Activated B cell treated with CpG ODN at 0.5 μM for 24 hours (primary cell): ENCODE measurements around the gene MEF2C. TPM values are rescaled to one million over a fixed set of nuclear protein-coding genes. Genes with fewer than 3 reads are reported as not detected.
A peak's percentile ranks its signal among the peaks of the same experiment; 100 is the strongest.

Source experiments
- ATAC-seq: fragments of 200-7000 bp; cut with Tn5 transposase; one replicate; pipeline ENCODE4 v1.10.0; 2021; ENCODE audit warnings: low read depth, mild to moderate bottlenecking, moderate library complexity
- CTCF ChIA-PET: fragments of 350-600 bp; sonication (Branson Sonifier 250); formaldehyde crosslinking; loops from one replicate; lab custom pipeline; 2021; ENCODE audit warnings: antibody characterized with exemption; lab: Charles Lee
- POLR2A ChIA-PET: fragments of 350-600 bp; sonication (Branson Sonifier 250); formaldehyde crosslinking; loops from one replicate; lab custom pipeline; 2021; ENCODE audit warnings: antibody characterized with exemption; lab: Charles Lee
- DNase-seq: peaks from one replicate; pipeline ENCODE4 v3.0.0; 2022
- H3K27ac Mint-ChIP-seq: one replicate; pipeline ENCODE4 v1.8.0; 2020; ENCODE audit warnings: mixed read lengths
- H3K27me3 Mint-ChIP-seq: one replicate; pipeline ENCODE4 v1.8.0; 2021; ENCODE audit warnings: mixed read lengths
- H3K36me3 Mint-ChIP-seq: one replicate; pipeline ENCODE4 v1.8.0; 2021; ENCODE audit warnings: low read depth, mixed read lengths
- H3K4me1 Mint-ChIP-seq: one replicate; pipeline ENCODE4 v1.8.0; 2021; ENCODE audit warnings: mixed read lengths
- H3K4me3 Mint-ChIP-seq: one replicate; pipeline ENCODE4 v1.8.0; 2020; ENCODE audit warnings: mild to moderate bottlenecking, mixed read lengths
- H3K9me3 Mint-ChIP-seq: one replicate; pipeline ENCODE4 v1.8.0; 2020; ENCODE audit warnings: mixed read lengths
- intact Hi-C: fragments of 100-400 bp; cut with micrococcal nuclease; formaldehyde crosslinking; loops from one replicate; pipeline ENCODE4 v1.15.1; 2024
- total RNA-seq: library from RNA; stranded (reverse); gene quantifications from 2 replicates; pipeline ENCODE4 v1.2.3, GENCODE V29; 2022
- TF ChIP-seq, protein P1 (sequence below): fragments of 200-600 bp; IDR thresholded peaks from one replicate; pipeline ENCODE4 v1.8.0; 2022; ENCODE audit warnings: antibody characterized with exemption, mild to moderate bottlenecking

Gene MEF2C
- total RNA-seq, 1 donor from 2014 or later = 359 TPM

DNA sequence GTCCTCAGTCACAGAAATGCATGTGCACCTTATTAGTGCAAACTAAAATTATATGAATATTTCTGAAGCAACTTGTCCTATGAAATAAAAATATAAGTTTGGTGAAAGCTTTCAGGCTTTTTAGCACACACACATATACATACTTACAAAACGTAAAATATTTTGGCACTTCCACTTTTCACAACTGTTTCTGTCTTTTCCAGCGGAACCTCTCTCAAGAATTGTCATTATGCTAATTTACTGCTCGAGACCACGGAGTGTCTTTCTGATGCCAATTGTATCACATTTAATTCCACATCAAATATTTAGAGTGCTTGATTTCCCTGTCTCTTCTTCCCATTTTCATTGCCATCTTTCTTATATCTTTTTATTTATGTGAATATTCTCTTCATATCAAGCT, 100.4 kb downstream of the MEF2C start:
- DNase-seq (no peak), ATAC-seq (no peak)
- Mint-ChIP-seq H3K9me3 (no peaks in the 10 kb centered on the region), H3K36me3 (peaks cover 51% of the 10 kb centered on the region), H3K27ac (peak overlapping the region; percentile 73), H3K27me3 (no peaks in the 10 kb centered on the region), H3K4me1 (peaks cover 69% of the 10 kb centered on the region), H3K4me3 (no peak overlapping the region)
- TF ChIP-seq, protein P1, sequence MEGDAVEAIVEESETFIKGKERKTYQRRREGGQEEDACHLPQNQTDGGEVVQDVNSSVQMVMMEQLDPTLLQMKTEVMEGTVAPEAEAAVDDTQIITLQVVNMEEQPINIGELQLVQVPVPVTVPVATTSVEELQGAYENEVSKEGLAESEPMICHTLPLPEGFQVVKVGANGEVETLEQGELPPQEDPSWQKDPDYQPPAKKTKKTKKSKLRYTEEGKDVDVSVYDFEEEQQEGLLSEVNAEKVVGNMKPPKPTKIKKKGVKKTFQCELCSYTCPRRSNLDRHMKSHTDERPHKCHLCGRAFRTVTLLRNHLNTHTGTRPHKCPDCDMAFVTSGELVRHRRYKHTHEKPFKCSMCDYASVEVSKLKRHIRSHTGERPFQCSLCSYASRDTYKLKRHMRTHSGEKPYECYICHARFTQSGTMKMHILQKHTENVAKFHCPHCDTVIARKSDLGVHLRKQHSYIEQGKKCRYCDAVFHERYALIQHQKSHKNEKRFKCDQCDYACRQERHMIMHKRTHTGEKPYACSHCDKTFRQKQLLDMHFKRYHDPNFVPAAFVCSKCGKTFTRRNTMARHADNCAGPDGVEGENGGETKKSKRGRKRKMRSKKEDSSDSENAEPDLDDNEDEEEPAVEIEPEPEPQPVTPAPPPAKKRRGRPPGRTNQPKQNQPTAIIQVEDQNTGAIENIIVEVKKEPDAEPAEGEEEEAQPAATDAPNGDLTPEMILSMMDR = no peak
- intact Hi-C loops = no loop called here
- POLR2A ChIA-PET = no interaction called here
- CTCF ChIA-PET = no interaction called here

DNA sequence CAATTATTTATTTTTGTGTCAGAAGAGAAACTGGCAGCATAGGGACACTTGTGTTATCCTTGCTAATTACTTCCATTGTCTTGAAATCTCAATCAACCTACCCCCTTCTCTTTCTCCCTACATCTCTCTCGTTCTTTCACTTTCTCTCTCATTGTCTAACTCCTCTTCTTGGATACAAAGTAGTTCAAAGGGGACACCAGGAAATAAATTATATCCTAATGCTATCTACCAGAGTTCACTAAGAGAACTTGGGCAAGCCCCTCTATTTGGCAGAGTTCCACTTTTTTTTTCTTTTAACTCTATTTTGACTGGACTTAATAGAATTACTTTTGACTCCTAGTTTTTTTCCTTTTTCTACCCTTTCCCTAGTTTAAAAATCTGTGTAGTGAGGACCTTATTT, 102.2 kb downstream of the MEF2C start:
- peaks cover 54% of the 10 kb centered on the region for H3K4me1 Mint-ChIP-seq
- H3K36me3 Mint-ChIP-seq = peaks cover 56% of the 10 kb centered on the region
- H3K4me3 Mint-ChIP-seq = no peak overlapping the region
- H3K27ac Mint-ChIP-seq = no peak overlapping the region
- ChIA-PET POLR2A (no interaction called here), CTCF (no interaction called here)
- TF ChIP-seq, protein P1 = no peak
- no peaks in the 10 kb centered on the region for H3K9me3 Mint-ChIP-seq
- DNase-seq (no peak), ATAC-seq (no peak)
- H3K27me3 Mint-ChIP-seq = no peaks in the 10 kb centered on the region
- intact Hi-C loops = no loop called here

DNA sequence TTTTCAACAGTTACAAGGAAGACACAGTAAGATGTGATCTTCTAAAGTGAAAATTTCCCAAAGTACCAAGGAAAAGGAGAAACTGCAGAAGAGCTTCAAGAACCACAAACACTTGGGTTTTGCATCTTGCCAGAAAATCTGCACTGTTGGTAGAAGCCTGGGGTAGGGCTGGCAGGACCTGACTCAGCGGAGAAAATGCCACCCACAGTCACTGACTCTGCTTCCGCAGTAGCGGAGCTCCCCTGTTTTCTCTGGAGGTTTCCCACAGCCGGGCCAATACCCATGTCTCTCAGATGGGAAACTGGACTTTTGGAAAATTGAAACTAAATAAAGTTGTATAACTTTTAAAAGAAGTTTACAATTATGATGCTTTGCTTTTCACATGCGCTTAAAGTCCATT, 104.2 kb downstream of the MEF2C start:
- ChIA-PET CTCF (no interaction called here), POLR2A (interaction anchor here (0.8 to 1.3 kb wide), 2 partner anchors 47 to 101 kb away, joined by 3 to 6 read pairs; no protein-coding TSS in a partner anchor)
- TF ChIP-seq, protein P1 = no peak
- Mint-ChIP-seq H3K4me3 (no peak overlapping the region), H3K27ac (peak overlapping the region; percentile 79), H3K4me1 (peaks cover 45% of the 10 kb centered on the region), H3K27me3 (no peaks in the 10 kb centered on the region), H3K9me3 (no peaks in the 10 kb centered on the region), H3K36me3 (peaks cover 66% of the 10 kb centered on the region)
- intact Hi-C loops = no loop called here
- ATAC-seq = peak; percentile 40
- no peak for DNase-seq

DNA sequence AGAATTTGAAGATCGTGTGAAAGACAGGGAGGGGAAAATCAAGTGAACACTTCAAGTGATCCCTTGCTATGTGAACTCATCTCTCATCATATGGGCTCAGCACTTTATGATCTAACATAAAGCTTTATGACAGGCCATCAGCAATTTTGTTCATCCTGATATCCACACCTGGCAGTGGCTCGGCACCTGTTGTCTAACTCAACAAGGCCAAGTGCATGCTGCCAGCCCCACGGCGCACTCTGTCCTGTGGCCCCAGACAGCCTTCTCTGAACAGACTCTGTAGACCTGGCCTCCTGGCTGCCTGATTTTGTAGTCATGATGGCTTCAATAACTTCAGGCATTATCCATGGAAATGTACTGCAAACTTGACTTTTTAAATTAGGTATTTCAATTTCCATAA, 106.3 kb downstream of the MEF2C start:
- ATAC-seq (no peak), DNase-seq (no peak)
- TF ChIP-seq, protein P1 = no peak
- no peaks in the 10 kb centered on the region for H3K27me3 Mint-ChIP-seq
- H3K36me3 Mint-ChIP-seq = peaks cover 73% of the 10 kb centered on the region
- intact Hi-C loops = no loop called here
- ChIA-PET POLR2A (interaction anchor here (0.8 kb wide), 1 partner anchor 103 kb away, joined by 3 read pairs; no protein-coding TSS in a partner anchor), CTCF (interaction anchor here (1.3 kb wide), 1 partner anchor 44 kb away, joined by 5 read pairs; no protein-coding TSS in a partner anchor)
- peaks cover 49% of the 10 kb centered on the region for H3K4me1 Mint-ChIP-seq
- no peaks in the 10 kb centered on the region for H3K9me3 Mint-ChIP-seq
- peak overlapping the region; percentile 70 for H3K27ac Mint-ChIP-seq
- no peak overlapping the region for H3K4me3 Mint-ChIP-seq

DNA sequence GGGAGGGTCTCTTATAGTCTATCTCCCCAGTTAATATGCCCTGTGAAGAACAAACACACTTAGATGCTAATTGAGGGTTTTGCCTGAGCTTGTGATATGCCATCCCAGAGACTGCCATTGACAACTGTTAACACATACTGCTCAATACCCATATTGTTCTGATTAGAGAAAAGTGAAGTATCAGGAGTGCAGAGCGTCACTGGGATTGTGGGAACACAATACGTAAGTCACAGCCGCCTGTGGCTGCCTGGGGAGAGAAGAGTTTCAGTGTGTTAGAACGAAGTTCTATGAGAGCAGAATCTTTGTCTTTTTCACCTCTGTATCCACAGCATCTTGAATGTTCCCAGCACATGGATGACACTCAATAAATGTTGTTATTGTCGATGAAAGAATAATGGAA, 110.2 kb downstream of the MEF2C start:
- Mint-ChIP-seq H3K27me3 (no peaks in the 10 kb centered on the region), H3K4me3 (no peak overlapping the region), H3K4me1 (peaks cover 57% of the 10 kb centered on the region), H3K9me3 (peaks cover 7% of the 10 kb centered on the region), H3K27ac (peak overlapping the region; percentile 27), H3K36me3 (peaks cover 84% of the 10 kb centered on the region)
- POLR2A ChIA-PET = no interaction called here
- ATAC-seq (no peak), DNase-seq (no peak)
- TF ChIP-seq, protein P1 = no peak
- CTCF ChIA-PET = no interaction called here
- intact Hi-C loops = no loop called here
